ENCODE measurements around the gene RASA2.
"Not testable (repeated sequence)": the region's sequence is repeated elsewhere in the genome, so short reads cannot be mapped to it uniquely, and the experiment has no call there.

- not testable (repeated sequence) for TF ChIP-seq ELK1 (IDR thresholded peaks at IDR 0.05; ENCODE audit: borderline replicate concordance, low read depth, low read length); POLR2A (IDR thresholded peaks at IDR 0.05; ENCODE audit: low read depth, low read length); CTCF (conservative IDR thresholded peaks at IDR 0.05; ENCODE audit: low read depth, low read length); RCOR1 (IDR thresholded peaks at IDR 0.05; ENCODE audit: insufficient replicate concordance, low read length)
Observed at GRCh38 chr3:141478840-141479239, 8.0 kb upstream of the RASA2 start.
